Measurements from ENCODE around the gene ADSL.

DNA sequence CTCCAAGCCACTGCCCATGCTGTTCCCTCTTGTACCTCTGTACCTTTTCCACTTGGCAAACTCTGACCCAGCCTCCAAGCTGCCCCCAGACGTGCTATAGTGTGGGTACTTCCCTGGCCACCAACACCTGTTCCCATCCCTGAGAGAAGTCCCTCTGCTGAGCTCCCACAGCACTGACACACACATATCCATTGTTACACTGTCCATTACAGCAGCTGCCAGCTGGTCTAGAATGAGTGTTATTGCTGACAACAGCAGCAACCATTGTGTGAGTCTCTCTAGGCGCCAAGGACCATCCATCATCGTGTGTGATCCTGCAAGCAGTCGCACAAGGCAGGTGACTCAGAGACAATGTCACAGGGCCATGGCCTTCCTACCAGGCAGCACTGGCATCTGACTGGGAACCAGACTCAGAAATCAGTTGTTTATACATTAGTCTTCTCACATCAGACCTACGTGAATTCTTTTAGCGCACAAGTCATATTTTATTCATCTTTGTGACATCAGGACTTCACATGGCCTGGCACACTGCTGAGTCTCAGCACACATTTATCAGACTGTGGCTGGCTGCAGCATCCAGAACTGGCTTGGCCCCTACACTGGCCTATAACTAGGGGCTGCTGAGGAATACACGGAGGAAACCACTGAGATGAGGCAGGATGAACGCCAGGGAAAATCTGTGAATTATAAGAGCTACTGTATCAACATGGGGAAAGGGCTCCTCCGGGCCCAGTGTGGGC is 80.5 kb downstream of the ADSL start:
- TF ChIP-seq, protein P1, sequence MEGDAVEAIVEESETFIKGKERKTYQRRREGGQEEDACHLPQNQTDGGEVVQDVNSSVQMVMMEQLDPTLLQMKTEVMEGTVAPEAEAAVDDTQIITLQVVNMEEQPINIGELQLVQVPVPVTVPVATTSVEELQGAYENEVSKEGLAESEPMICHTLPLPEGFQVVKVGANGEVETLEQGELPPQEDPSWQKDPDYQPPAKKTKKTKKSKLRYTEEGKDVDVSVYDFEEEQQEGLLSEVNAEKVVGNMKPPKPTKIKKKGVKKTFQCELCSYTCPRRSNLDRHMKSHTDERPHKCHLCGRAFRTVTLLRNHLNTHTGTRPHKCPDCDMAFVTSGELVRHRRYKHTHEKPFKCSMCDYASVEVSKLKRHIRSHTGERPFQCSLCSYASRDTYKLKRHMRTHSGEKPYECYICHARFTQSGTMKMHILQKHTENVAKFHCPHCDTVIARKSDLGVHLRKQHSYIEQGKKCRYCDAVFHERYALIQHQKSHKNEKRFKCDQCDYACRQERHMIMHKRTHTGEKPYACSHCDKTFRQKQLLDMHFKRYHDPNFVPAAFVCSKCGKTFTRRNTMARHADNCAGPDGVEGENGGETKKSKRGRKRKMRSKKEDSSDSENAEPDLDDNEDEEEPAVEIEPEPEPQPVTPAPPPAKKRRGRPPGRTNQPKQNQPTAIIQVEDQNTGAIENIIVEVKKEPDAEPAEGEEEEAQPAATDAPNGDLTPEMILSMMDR (IDR thresholded peaks at IDR 0.05) = no peak
- TF ChIP-seq POLR2A (IDR thresholded peaks at IDR 0.05) = no peak

Measured in right lobe of liver (tissue), 4 donors.